Measurements from ENCODE around the gene DMBT1. TPM values are rescaled to one million over a fixed set of nuclear protein-coding genes. Genes with fewer than 3 reads are reported as not detected.

DMBT1 gene
- total RNA-seq, 2 donors from 2014 or later, result 0.14 TPM; not detected in 1

DNA sequence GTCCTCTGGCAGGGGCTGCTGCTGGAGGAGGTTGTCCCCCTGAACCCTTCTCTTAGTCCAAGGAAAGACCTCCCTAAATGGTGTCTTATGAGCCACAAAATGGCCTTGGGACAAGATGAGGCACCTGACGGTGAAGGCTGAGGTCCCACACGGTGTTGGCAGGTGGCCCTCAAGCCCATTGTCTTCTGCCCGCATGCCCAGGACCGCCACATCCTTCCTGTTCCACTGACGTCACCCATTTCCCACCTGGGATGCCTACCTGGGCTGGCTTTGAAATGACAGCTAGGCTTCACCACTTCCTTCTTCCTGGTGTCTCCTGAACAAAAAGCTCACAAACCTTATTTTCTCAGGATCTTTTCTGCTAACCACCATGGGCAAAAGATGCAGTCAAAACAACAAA is 2.1 kb upstream of the DMBT1 start:
- Histone ChIP-seq H3K27me3 (replicated peaks; ENCODE audit: insufficient read depth) (no peaks in the 10 kb centered on the region), H3K27ac (no peak overlapping the region), H3K4me1 (ENCODE audit: control insufficient read depth in 1 of 2, low read depth in 2 of 2) (no peaks in the 10 kb centered on the region), H3K4me3 (no peak overlapping the region), H3K9me3 (no peaks in the 10 kb centered on the region), H3K36me3 (no peaks in the 10 kb centered on the region)
- TF ChIP-seq, protein P1, sequence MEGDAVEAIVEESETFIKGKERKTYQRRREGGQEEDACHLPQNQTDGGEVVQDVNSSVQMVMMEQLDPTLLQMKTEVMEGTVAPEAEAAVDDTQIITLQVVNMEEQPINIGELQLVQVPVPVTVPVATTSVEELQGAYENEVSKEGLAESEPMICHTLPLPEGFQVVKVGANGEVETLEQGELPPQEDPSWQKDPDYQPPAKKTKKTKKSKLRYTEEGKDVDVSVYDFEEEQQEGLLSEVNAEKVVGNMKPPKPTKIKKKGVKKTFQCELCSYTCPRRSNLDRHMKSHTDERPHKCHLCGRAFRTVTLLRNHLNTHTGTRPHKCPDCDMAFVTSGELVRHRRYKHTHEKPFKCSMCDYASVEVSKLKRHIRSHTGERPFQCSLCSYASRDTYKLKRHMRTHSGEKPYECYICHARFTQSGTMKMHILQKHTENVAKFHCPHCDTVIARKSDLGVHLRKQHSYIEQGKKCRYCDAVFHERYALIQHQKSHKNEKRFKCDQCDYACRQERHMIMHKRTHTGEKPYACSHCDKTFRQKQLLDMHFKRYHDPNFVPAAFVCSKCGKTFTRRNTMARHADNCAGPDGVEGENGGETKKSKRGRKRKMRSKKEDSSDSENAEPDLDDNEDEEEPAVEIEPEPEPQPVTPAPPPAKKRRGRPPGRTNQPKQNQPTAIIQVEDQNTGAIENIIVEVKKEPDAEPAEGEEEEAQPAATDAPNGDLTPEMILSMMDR (IDR thresholded peaks at IDR 0.05), result no peak
- DNase-seq (ENCODE audit: low spot score) (no peak), ATAC-seq (ENCODE audit: insufficient number of reproducible peaks, low FRiP score, low read depth) (no peak)

GRCh38 chr10:122559228-122559627 is 1.3 kb upstream of the DMBT1 start:
- no peak for DNase-seq (ENCODE audit: low spot score)
- H3K27ac ChIP-seq, result no peak overlapping the region
- H3K4me1 ChIP-seq (ENCODE audit: control insufficient read depth in 1 of 2, low read depth in 2 of 2), result no peaks in the 10 kb centered on the region
- no peaks in the 10 kb centered on the region for H3K27me3 ChIP-seq (replicated peaks; ENCODE audit: insufficient read depth)
- H3K4me3 ChIP-seq, result no peak overlapping the region
- TF ChIP-seq, protein P1 (IDR thresholded peaks at IDR 0.05), result no peak
- H3K36me3 ChIP-seq, result no peaks in the 10 kb centered on the region
- H3K9me3 ChIP-seq, result no peaks in the 10 kb centered on the region
- ATAC-seq (ENCODE audit: insufficient number of reproducible peaks, low FRiP score, low read depth), result no peak

DNA sequence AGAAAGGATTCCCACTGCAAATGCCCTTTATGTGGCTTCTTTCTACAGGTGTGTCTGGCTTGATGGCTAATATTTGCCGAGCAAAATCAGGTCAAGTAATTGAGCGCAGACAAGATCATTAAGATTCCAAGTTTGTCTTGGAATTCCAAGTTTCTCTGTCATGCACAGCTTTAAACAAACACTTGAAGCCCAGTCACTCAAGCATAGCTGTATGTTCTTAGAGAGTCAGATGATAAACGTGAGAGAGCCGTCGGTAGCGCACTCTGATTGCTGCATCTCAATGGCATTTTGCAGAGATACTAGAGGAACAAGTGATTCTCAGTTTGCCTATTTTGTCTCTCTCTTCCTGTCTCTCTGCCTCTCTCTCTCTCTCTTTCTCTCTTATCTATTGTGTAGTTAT is 658 bp downstream of the DMBT1 start:
- Histone ChIP-seq H3K27ac (no peak overlapping the region), H3K36me3 (no peaks in the 10 kb centered on the region), H3K4me3 (no peak overlapping the region), H3K4me1 (ENCODE audit: control insufficient read depth in 1 of 2, low read depth in 2 of 2) (peaks cover 4% of the 10 kb centered on the region in 2 donors), H3K27me3 (replicated peaks; ENCODE audit: insufficient read depth) (no peaks in the 10 kb centered on the region), H3K9me3 (no peaks in the 10 kb centered on the region)
- DNase-seq (ENCODE audit: low spot score), result no peak
- TF ChIP-seq, protein P1 (IDR thresholded peaks at IDR 0.05), result no peak
- no peak for ATAC-seq (ENCODE audit: insufficient number of reproducible peaks, low FRiP score, low read depth)

DNA sequence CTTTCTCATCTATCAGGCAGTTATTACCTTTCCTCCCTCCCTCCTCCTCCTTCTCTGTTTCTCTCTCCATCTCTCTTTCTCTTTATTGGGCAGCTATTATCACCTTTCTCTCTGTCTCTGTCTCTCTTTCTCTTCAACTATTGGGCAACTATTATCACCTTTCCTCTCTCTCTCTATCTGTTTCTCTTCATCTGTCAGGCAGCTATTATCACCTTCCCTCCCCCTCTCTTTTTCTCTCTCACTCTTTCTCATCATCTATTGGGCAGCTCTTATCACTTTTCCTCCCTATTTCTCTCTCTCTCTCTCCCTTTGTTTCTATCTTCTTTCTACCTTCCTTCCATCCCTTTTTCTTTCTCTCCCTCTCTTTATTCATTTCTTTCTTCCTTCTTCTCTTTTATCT is 1.2 kb downstream of the DMBT1 start:
- no peak overlapping the region for H3K27ac ChIP-seq
- H3K9me3 ChIP-seq, result no peaks in the 10 kb centered on the region
- H3K27me3 ChIP-seq (replicated peaks; ENCODE audit: insufficient read depth), result no peaks in the 10 kb centered on the region
- DNase-seq (ENCODE audit: low spot score) (no peak), ATAC-seq (ENCODE audit: insufficient number of reproducible peaks, low FRiP score, low read depth) (no peak)
- no peak overlapping the region for H3K4me3 ChIP-seq
- TF ChIP-seq, protein P1 (IDR thresholded peaks at IDR 0.05), result no peak
- H3K4me1 ChIP-seq (ENCODE audit: control insufficient read depth in 1 of 2, low read depth in 2 of 2), result peaks cover 4% of the 10 kb centered on the region in 2 donors
- no peaks in the 10 kb centered on the region for H3K36me3 ChIP-seq

DNA sequence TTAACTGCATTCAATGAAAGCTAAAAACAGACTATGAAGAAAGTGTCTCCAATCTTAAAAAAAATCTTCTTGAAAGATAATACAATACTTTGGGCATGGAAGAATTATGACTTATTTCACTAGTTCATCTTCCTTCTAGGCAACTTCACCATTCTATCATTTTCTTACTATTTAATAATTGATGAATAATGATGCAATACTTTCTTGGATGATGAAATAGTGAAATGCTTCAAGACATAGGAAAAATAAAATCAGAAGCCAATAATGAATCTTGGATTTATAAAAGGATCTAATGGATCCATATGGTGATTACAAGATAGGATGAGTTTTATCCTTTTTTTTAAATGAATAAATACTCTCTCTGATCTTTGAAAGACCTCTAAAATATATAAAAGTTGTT is 4.4 kb downstream of the DMBT1 start:
- Histone ChIP-seq H3K36me3 (no peaks in the 10 kb centered on the region), H3K27ac (no peak overlapping the region), H3K4me3 (no peak overlapping the region), H3K4me1 (ENCODE audit: control insufficient read depth in 1 of 2, low read depth in 2 of 2) (peaks cover 4% of the 10 kb centered on the region in 2 donors), H3K27me3 (replicated peaks; ENCODE audit: insufficient read depth) (no peaks in the 10 kb centered on the region), H3K9me3 (no peaks in the 10 kb centered on the region)
- DNase-seq (ENCODE audit: low spot score) (no peak), ATAC-seq (ENCODE audit: insufficient number of reproducible peaks, low FRiP score, low read depth) (no peak)
- TF ChIP-seq, protein P1 (IDR thresholded peaks at IDR 0.05), result no peak
